ENCODE data around the gene TTC1.

- TF ChIP-seq, protein P1, sequence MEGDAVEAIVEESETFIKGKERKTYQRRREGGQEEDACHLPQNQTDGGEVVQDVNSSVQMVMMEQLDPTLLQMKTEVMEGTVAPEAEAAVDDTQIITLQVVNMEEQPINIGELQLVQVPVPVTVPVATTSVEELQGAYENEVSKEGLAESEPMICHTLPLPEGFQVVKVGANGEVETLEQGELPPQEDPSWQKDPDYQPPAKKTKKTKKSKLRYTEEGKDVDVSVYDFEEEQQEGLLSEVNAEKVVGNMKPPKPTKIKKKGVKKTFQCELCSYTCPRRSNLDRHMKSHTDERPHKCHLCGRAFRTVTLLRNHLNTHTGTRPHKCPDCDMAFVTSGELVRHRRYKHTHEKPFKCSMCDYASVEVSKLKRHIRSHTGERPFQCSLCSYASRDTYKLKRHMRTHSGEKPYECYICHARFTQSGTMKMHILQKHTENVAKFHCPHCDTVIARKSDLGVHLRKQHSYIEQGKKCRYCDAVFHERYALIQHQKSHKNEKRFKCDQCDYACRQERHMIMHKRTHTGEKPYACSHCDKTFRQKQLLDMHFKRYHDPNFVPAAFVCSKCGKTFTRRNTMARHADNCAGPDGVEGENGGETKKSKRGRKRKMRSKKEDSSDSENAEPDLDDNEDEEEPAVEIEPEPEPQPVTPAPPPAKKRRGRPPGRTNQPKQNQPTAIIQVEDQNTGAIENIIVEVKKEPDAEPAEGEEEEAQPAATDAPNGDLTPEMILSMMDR (conservative IDR thresholded peaks at IDR 0.05) = no peak
- TF ChIP-seq ZFX (IDR thresholded peaks at IDR 0.05) = no peak
Observed at GRCh38 chr5:160087199-160087598, 78.3 kb downstream of the TTC1 start.

Data from C4-2B (cell line).